Type B pancreatic cell (in vitro differentiated cells): ENCODE measurements around the gene TNFSF15. TPM values are rescaled to one million over a fixed set of nuclear protein-coding genes. Genes with fewer than 3 reads are reported as not detected.

ENCODE experiments used
- DNase-seq: peaks from one replicate; pipeline ENCODE4 v3.0.0; 2021; ENCODE audit warnings: mixed read lengths; ENCODE audit not compliant: unreplicated experiment; ENCODE audit errors: extremely low spot score
- H3K27ac Mint-ChIP-seq: 2 replicates; pipeline ENCODE4 v1.8.0; 2021; ENCODE audit warnings: mild to moderate bottlenecking, mixed read lengths
- H3K27me3 Mint-ChIP-seq: 2 replicates; pipeline ENCODE4 v1.8.0; 2021; ENCODE audit warnings: mixed read lengths
- H3K36me3 Mint-ChIP-seq: 2 replicates; pipeline ENCODE4 v1.8.0; 2021; ENCODE audit warnings: mixed read lengths
- H3K4me1 Mint-ChIP-seq: one replicate; pipeline ENCODE4 v1.8.0; 2021; ENCODE audit warnings: mixed read lengths; ENCODE audit not compliant: unreplicated experiment
- H3K4me3 Mint-ChIP-seq: 2 replicates; pipeline ENCODE4 v1.8.0; 2021; ENCODE audit warnings: mild to moderate bottlenecking, mixed read lengths
- H3K9me3 Mint-ChIP-seq: 2 replicates; pipeline ENCODE4 v1.8.0; 2021; ENCODE audit warnings: mixed read lengths
- CTCF ChIP-seq: fragments of 200-600 bp; sonication (generic); conservative IDR thresholded peaks from 2 replicates; pipeline ENCODE4 v1.5.0; 2021; ENCODE audit warnings: antibody characterized with exemption, mild to moderate bottlenecking
- total RNA-seq: library from RNA; stranded (reverse); gene quantifications from 2 replicates; pipeline ENCODE4 v1.2.1, GENCODE V29; 2021; ENCODE audit warnings: low replicate concordance

Gene TNFSF15
- total RNA-seq, 1 donor from 2014 or later, result 3.3 TPM

- no peaks in the 10 kb centered on the region for H3K27me3 Mint-ChIP-seq
These were observed 38.9 kb upstream of the TNFSF15 start for GRCh38 chr9:114844766-114845165.

GRCh38 chr9:114837923-114838322 lies 32.1 kb upstream of the TNFSF15 start:
- Mint-ChIP-seq H3K4me1 (no peaks in the 10 kb centered on the region), H3K27ac (no peak overlapping the region), H3K9me3 (peaks cover 13% of the 10 kb centered on the region), H3K4me3 (no peak overlapping the region), H3K36me3 (no peaks in the 10 kb centered on the region), H3K27me3 (no peaks in the 10 kb centered on the region)
- no peak for TF ChIP-seq CTCF
- no peak for DNase-seq

More at GRCh38 chr9:114844766-114845165, 38.9 kb upstream of the TNFSF15 start:
- no peak for TF ChIP-seq CTCF
- DNase-seq, result no peak
- Mint-ChIP-seq H3K36me3 (no peaks in the 10 kb centered on the region), H3K27ac (no peak overlapping the region), H3K4me3 (no peak overlapping the region), H3K4me1 (no peaks in the 10 kb centered on the region), H3K9me3 (peaks cover 9% of the 10 kb centered on the region)

GRCh38 chr9:114836769-114837168 lies 30.9 kb upstream of the TNFSF15 start:
- Mint-ChIP-seq H3K27me3 (no peaks in the 10 kb centered on the region), H3K36me3 (no peaks in the 10 kb centered on the region), H3K4me3 (no peak overlapping the region), H3K27ac (no peak overlapping the region), H3K9me3 (peaks cover 13% of the 10 kb centered on the region), H3K4me1 (no peaks in the 10 kb centered on the region)
- no peak for DNase-seq
- no peak for TF ChIP-seq CTCF

GRCh38 chr9:114834386-114834785 lies 28.5 kb upstream of the TNFSF15 start:
- Mint-ChIP-seq H3K4me1 (peaks cover 7% of the 10 kb centered on the region), H3K36me3 (no peaks in the 10 kb centered on the region), H3K9me3 (peaks cover 4% of the 10 kb centered on the region), H3K4me3 (no peak overlapping the region), H3K27me3 (peaks cover 3% of the 10 kb centered on the region), H3K27ac (no peak overlapping the region)
- TF ChIP-seq CTCF, result no peak
- no peak for DNase-seq

- peaks cover 7% of the 10 kb centered on the region for H3K4me1 Mint-ChIP-seq
- TF ChIP-seq CTCF, result no peak
- no peak overlapping the region for H3K4me3 Mint-ChIP-seq
- no peak for DNase-seq
- peaks cover 3% of the 10 kb centered on the region for H3K27me3 Mint-ChIP-seq
- H3K9me3 Mint-ChIP-seq, result no peaks in the 10 kb centered on the region
- H3K27ac Mint-ChIP-seq, result no peak overlapping the region
- H3K36me3 Mint-ChIP-seq, result no peaks in the 10 kb centered on the region
These were observed 24.7 kb upstream of the TNFSF15 start for GRCh38 chr9:114830546-114830945.
